HCT116 (cell line): ENCODE measurements around the gene CAMKK1. TPM values are rescaled to one million over a fixed set of nuclear protein-coding genes. Genes with fewer than 3 reads are reported as not detected.

Experiments
- ATAC-seq: fragments of 200-7000 bp; cut with Tn5 transposase; 2 replicates; pipeline ENCODE4 v1.9.1; 2020; ENCODE audit warnings: mild to moderate bottlenecking, moderate library complexity
- BruUV-seq: library from RNA; stranded (reverse); fragments of 400-500 nt; replicated peaks from 2 replicates; lab custom pipeline; 2021; lab: Mats Ljungman, UMichigan
- CTCF ChIA-PET: fragments of 300-600 bp; sonication (Branson Sonifier 250); formaldehyde crosslinking; loops from one replicate; lab custom pipeline; 2021; ENCODE audit warnings: antibody characterized with exemption; lab: Charles Lee
- POLR2A ChIA-PET: fragments of 300-600, 350-600 bp; sonication (Branson Sonifier 250); formaldehyde crosslinking; loops from one replicate; lab custom pipeline; 2021; ENCODE audit warnings: antibody characterized with exemption; lab: Charles Lee
- RAD21 ChIA-PET, 2 experiments: fragments of 300-600 bp; sonication (Branson Sonifier 250); formaldehyde crosslinking; loops; one replicate each; lab custom pipeline; 2023; ENCODE audit warnings: low total read pairs in 2 of 2; ENCODE audit not compliant: uncharacterized antibody in 2 of 2, unreplicated experiment in 2 of 2, low non-redundant PET in 1 of 2; lab: Charles Lee
- DNase-seq: peaks from one replicate; pipeline ENCODE4 v3.0.0-alpha.2; 2010; ENCODE audit warnings: low read depth, low spot score
- H2AFZ ChIP-seq: fragments of 200-600 bp; shearing (Covaris generic), sonication (generic); 2 replicates; pipeline ENCODE4 v1.6.1; 2017; ENCODE audit warnings: low read depth, mixed run types, mixed read lengths, antibody characterized with exemption, low read length; ENCODE audit not compliant: poor library complexity, severe bottlenecking
- H3K27ac ChIP-seq: 2 replicates; pipeline ENCODE4 v1.5.1; 2012; ENCODE audit warnings: low read depth, low read length
- H3K27me3 ChIP-seq: fragments of 200-600 bp; sonication (generic); 2 replicates; pipeline ENCODE4 v1.6.1; 2016; ENCODE audit warnings: mixed run types, low read length, mixed read lengths; ENCODE audit not compliant: insufficient read depth
- H3K36me3 ChIP-seq, 2 experiments: fragments of 200-500 bp in 1 of 2; fragments of 200-600 bp in 1 of 2; sonication (Bioruptor generic) in 1 of 2; sonication (generic) in 1 of 2; 2 replicates each; pipeline versions ENCODE4 v1.5.1 to v1.6.1; 2014 to 2016; ENCODE audit warnings: low read length in 2 of 2, inconsistent platforms in 1 of 2, mixed read lengths in 1 of 2, mixed run types in 1 of 2; ENCODE audit not compliant: insufficient read depth in 2 of 2, control insufficient read depth in 1 of 2
- H3K4me1 ChIP-seq, 2 experiments: fragments of 200-600 bp in 1 of 2; sonication (generic) in 1 of 2; 2 replicates each; pipeline versions ENCODE4 v1.5.1 to v1.6.1; 2012 to 2017; ENCODE audit warnings: low read length in 2 of 2, inconsistent platforms in 1 of 2, mild to moderate bottlenecking in 1 of 2, mixed read lengths in 1 of 2, mixed run types in 1 of 2, moderate library complexity in 1 of 2; ENCODE audit not compliant: insufficient read depth in 2 of 2, control insufficient read depth in 1 of 2
- H3K4me2 ChIP-seq: fragments of 200-600 bp; sonication (generic); 2 replicates; pipeline ENCODE4 v1.6.1; 2017; ENCODE audit warnings: mixed run types, low read length, mixed read lengths
- H3K4me3 ChIP-seq, 2 experiments: fragments of 200-600 bp in 1 of 2; sonication (generic) in 1 of 2; replicated peaks in 1 of 2; 2 replicates each; pipeline ENCODE4 v1.5.1; 2011 to 2016; ENCODE audit warnings: low read length in 2 of 2, control low read depth in 1 of 2, low read depth in 1 of 2, mild to moderate bottlenecking in 1 of 2, mixed read lengths in 1 of 2, mixed run types in 1 of 2
- H3K79me2 ChIP-seq: fragments of 200-600 bp; sonication (generic); 2 replicates; pipeline ENCODE4 v1.6.1; 2017; ENCODE audit warnings: mild to moderate bottlenecking, mixed run types, low read length, moderate library complexity, mixed read lengths; ENCODE audit not compliant: insufficient read depth
- H3K9ac ChIP-seq: fragments of 200-600 bp; sonication (generic); 2 replicates; pipeline ENCODE4 v1.6.1; 2016; ENCODE audit warnings: low read length, mixed read lengths
- H3K9me2 ChIP-seq: fragments of 200-600 bp; sonication (generic), shearing (Covaris generic); 2 replicates; pipeline ENCODE4 v1.6.1; 2017; ENCODE audit warnings: mixed run types, mild to moderate bottlenecking, moderate library complexity; ENCODE audit not compliant: insufficient read depth
- H3K9me3 ChIP-seq, 2 experiments: fragments of 200-500 bp in 1 of 2; fragments of 200-600 bp in 1 of 2; sonication (Bioruptor generic) in 1 of 2; sonication (generic) in 1 of 2; 2 replicates each; pipeline ENCODE4 v1.6.1; 2014 to 2017; ENCODE audit warnings: low read length in 2 of 2, mixed read lengths in 2 of 2, inconsistent platforms in 1 of 2, low read depth in 1 of 2, mild to moderate bottlenecking in 1 of 2, mixed run types in 1 of 2, moderate library complexity in 1 of 2; ENCODE audit not compliant: control insufficient read depth in 1 of 2, insufficient read depth in 1 of 2
- H4K20me1 ChIP-seq: fragments of 200-600 bp; sonication (generic), shearing (Covaris generic); 2 replicates; pipeline ENCODE4 v1.6.1; 2017; ENCODE audit warnings: mixed run types, mild to moderate bottlenecking, moderate library complexity; ENCODE audit not compliant: insufficient read depth
- EGR1 ChIP-seq: IDR thresholded peaks from 2 replicates; pipeline ENCODE4 v1.6.1; 2012; ENCODE audit warnings: low read depth
- EZH2phosphoT487 ChIP-seq: fragments of 200-600 bp; IDR thresholded peaks from 2 replicates; pipeline ENCODE4 v1.6.1; 2018; ENCODE audit warnings: antibody characterized with exemption, borderline replicate concordance
- ZNF274 ChIP-seq: fragments of 200-500 bp; sonication (Bioruptor generic); IDR thresholded peaks from 2 replicates; pipeline ENCODE4 v1.6.1; 2014; ENCODE audit warnings: mild to moderate bottlenecking, low read depth, low read length, inconsistent platforms
- intact Hi-C: fragments of 100-400 bp; cut with micrococcal nuclease; formaldehyde crosslinking; loops from 2 replicates; pipeline ENCODE4 v1.10.0; 2022
- total RNA-seq: library from RNA; stranded (reverse); gene quantifications from one replicate; pipeline ENCODE4 v1.2.1, GENCODE V29; 2021; ENCODE audit not compliant: unreplicated experiment
- TF ChIP-seq, protein P1 (sequence below): IDR thresholded peaks from 2 replicates; pipeline ENCODE4 v1.6.1; 2011; ENCODE audit warnings: mild to moderate bottlenecking, low read length, moderate library complexity; ENCODE audit not compliant: insufficient replicate concordance; ENCODE audit errors: extremely low read depth
- TF ChIP-seq, protein P2 (sequence below), 3 experiments: fragments of 200-600 bp in 1 of 3; sonication (generic) in 1 of 3; IDR thresholded peaks in 2 of 3; conservative IDR thresholded peaks in 1 of 3; 2 replicates each; pipeline ENCODE4 v1.5.1; 2012 to 2017; ENCODE audit warnings: low read depth in 2 of 3, low read length in 2 of 3, antibody characterized with exemption in 1 of 3, borderline replicate concordance in 1 of 3, control low read depth in 1 of 3, mild to moderate bottlenecking in 1 of 3, mixed read lengths in 1 of 3, mixed run types in 1 of 3, moderate library complexity in 1 of 3; ENCODE audit not compliant: insufficient read depth in 1 of 3

Gene CAMKK1
- total RNA-seq, 1 experiment from 2014 or later: 10.6 TPM

DNA sequence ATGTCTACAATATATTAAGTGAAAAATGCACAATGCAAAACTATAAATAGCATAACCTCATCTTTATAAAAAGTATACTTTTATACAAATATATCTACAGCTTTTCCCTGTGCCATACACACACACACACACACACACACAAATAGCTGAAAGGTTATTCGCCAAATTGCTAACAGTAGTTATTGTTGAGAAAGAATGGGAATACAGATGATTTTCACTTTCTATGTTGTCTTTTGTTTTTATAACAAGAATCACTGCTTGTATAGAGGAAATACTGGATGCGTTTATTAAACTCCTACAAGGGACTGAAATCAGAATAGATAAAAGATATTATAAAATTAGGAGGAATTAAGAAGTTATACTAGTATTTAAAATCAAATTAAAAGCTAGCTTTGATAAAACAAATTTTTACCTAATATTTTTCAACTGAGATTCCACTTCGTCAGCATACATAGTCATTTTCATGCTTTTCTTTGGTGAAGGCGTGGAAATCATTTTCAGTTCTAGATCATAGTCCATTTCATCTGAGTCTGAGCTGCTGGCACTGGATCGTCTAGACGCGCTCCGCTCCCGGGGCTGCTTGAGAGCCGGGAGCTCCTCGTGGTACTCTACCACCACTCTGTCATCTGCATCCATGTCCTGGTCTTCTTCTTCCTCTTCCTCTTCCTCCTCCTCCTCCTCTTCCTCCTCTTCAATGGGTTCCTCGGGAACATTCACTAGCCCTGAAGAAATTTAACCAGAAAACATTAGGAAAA, 74.8 kb downstream of the CAMKK1 start:
- H3K4me3 ChIP-seq: no peak overlapping the region
- POLR2A ChIA-PET: no interaction called here
- H3K4me1 ChIP-seq: no peaks in the 10 kb centered on the region
- H3K36me3 ChIP-seq: peaks cover 35 to 43% of the 10 kb centered on the region in 2 experiments
- H4K20me1 ChIP-seq: no peaks in the 10 kb centered on the region
- intact Hi-C loops: no loop called here
- no peak overlapping the region for H3K27ac ChIP-seq
- no peak overlapping the region for H2AFZ ChIP-seq
- no peaks in the 10 kb centered on the region for H3K27me3 ChIP-seq
- TF ChIP-seq, protein P1, sequence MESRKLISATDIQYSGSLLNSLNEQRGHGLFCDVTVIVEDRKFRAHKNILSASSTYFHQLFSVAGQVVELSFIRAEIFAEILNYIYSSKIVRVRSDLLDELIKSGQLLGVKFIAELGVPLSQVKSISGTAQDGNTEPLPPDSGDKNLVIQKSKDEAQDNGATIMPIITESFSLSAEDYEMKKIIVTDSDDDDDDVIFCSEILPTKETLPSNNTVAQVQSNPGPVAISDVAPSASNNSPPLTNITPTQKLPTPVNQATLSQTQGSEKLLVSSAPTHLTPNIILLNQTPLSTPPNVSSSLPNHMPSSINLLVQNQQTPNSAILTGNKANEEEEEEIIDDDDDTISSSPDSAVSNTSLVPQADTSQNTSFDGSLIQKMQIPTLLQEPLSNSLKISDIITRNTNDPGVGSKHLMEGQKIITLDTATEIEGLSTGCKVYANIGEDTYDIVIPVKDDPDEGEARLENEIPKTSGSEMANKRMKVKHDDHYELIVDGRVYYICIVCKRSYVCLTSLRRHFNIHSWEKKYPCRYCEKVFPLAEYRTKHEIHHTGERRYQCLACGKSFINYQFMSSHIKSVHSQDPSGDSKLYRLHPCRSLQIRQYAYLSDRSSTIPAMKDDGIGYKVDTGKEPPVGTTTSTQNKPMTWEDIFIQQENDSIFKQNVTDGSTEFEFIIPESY: no peak
- TF ChIP-seq ZNF274 (no peak), EGR1 (no peak), EZH2phosphoT487 (no peak)
- TF ChIP-seq, protein P2, sequence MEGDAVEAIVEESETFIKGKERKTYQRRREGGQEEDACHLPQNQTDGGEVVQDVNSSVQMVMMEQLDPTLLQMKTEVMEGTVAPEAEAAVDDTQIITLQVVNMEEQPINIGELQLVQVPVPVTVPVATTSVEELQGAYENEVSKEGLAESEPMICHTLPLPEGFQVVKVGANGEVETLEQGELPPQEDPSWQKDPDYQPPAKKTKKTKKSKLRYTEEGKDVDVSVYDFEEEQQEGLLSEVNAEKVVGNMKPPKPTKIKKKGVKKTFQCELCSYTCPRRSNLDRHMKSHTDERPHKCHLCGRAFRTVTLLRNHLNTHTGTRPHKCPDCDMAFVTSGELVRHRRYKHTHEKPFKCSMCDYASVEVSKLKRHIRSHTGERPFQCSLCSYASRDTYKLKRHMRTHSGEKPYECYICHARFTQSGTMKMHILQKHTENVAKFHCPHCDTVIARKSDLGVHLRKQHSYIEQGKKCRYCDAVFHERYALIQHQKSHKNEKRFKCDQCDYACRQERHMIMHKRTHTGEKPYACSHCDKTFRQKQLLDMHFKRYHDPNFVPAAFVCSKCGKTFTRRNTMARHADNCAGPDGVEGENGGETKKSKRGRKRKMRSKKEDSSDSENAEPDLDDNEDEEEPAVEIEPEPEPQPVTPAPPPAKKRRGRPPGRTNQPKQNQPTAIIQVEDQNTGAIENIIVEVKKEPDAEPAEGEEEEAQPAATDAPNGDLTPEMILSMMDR (IDR thresholded peaks at IDR 0.05 in 2 of 3, conservative IDR thresholded peaks at IDR 0.05 in 1 of 3; ENCODE audit: borderline replicate concordance in 1 of 3, insufficient read depth in 1 of 3, low read depth in 2 of 3, low read length in 2 of 3): no peak
- no peaks in the 10 kb centered on the region for H3K9me3 ChIP-seq
- CTCF ChIA-PET: interaction anchor here (0.6 to 2.2 kb wide), 3 partner anchors 10 to 1613 kb away, joined by 4 to 9 read pairs (median 4); no protein-coding TSS in a partner anchor
- no peak overlapping the region for H3K9ac ChIP-seq
- H3K79me2 ChIP-seq: peaks cover 5% of the 10 kb centered on the region; the same call in 1 of the 2 replicates
- DNase-seq (no peak), ATAC-seq (no peak)
- no peaks in the 10 kb centered on the region for H3K9me2 ChIP-seq
- H3K4me2 ChIP-seq: no peak overlapping the region
- no TSS peak for BruUV-seq
- RAD21 ChIA-PET: no interaction called here
